GM06990 (cell line): ENCODE results near the gene HIPK3.

Source experiments
- DNase-seq: peaks from one replicate; pipeline ENCODE4 v3.0.0-alpha.2; 2011; ENCODE audit not compliant: insufficient read length; ENCODE audit errors: extremely low read depth
- H3K27me3 ChIP-seq: replicated peaks from 2 replicates; pipeline ENCODE4 v1.6.0; 2011; ENCODE audit warnings: low read length; ENCODE audit not compliant: control insufficient read depth, insufficient read depth
- H3K36me3 ChIP-seq: 2 replicates; pipeline ENCODE4 v1.5.1; 2011; ENCODE audit warnings: low read length; ENCODE audit not compliant: control insufficient read depth, insufficient read depth
- H3K4me3 ChIP-seq: replicated peaks from 2 replicates; pipeline ENCODE4 v1.5.1; 2011; ENCODE audit warnings: low read depth, mild to moderate bottlenecking, control low read depth, low read length
- TF ChIP-seq, protein P1 (sequence below): IDR thresholded peaks from 2 replicates; pipeline ENCODE4 v1.5.1; 2011; ENCODE audit warnings: low read length, control low read depth, mild to moderate bottlenecking, inconsistent platforms; ENCODE audit not compliant: insufficient read depth, poor library complexity, severe bottlenecking

The HIPK3 gene

DNA sequence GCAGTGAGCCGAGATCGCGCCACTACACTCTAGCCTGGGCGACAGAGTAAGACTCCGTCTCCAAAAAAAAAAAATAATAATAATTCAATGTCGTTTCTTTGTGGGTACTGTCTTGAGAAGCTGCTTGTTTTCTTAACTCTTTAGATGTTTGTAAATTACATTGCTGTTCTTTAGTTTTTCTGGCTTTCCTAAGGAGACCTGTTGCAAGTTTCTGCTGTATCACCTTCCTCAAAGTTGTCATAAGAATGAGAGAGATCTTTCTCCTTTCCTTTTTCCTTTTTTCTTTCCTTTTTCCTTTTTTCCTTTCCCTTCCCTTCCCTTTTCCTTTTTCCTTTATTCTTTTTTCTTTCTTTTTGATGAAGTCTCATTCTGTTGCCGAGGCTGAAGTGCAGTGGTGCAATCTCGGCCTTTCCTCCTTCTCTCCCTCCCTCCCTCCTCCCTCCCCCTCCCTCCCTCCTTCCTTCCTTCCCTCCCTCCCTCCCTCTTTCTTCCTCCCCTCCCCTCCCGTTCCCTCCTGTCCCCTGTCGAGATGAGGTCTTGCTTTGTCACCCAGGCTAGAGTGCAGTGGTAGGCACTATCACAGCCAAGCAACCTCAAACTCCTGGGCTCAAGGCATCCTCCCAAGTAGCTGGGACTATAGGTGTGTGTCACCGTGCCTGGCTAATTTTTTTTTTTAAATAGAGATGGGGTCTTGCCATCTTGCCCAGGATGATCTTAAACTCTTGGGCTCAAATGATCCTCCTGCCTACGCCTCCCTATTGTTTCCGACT lies 15.3 kb downstream of the HIPK3 start:
- TF ChIP-seq, protein P1, sequence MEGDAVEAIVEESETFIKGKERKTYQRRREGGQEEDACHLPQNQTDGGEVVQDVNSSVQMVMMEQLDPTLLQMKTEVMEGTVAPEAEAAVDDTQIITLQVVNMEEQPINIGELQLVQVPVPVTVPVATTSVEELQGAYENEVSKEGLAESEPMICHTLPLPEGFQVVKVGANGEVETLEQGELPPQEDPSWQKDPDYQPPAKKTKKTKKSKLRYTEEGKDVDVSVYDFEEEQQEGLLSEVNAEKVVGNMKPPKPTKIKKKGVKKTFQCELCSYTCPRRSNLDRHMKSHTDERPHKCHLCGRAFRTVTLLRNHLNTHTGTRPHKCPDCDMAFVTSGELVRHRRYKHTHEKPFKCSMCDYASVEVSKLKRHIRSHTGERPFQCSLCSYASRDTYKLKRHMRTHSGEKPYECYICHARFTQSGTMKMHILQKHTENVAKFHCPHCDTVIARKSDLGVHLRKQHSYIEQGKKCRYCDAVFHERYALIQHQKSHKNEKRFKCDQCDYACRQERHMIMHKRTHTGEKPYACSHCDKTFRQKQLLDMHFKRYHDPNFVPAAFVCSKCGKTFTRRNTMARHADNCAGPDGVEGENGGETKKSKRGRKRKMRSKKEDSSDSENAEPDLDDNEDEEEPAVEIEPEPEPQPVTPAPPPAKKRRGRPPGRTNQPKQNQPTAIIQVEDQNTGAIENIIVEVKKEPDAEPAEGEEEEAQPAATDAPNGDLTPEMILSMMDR: no peak
- DNase-seq: no peak
- H3K4me3 ChIP-seq: no peak overlapping the region

DNA sequence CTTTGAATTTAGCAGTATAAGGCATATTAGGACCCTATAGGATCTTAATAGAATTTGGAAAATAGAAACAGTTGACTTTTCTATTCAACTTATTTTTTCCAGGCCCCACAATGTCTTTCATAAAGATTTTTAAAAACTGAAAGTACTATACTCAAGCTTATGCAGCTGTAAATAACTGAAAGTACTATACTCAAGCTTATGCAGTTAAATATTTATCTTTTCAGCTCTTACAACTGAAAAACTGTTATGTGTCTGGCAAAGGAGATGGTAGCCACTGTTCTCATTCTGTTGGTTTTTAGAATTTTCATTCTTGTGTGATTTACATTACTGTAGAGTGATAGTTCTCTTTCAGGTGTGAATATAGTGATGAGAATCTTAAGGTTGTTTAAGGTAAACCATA lies 16.5 kb downstream of the HIPK3 start:
- no peak overlapping the region for H3K4me3 ChIP-seq
- TF ChIP-seq, protein P1: no peak
- no peaks in the 10 kb centered on the region for H3K36me3 ChIP-seq
- no peak for DNase-seq
- no peaks in the 10 kb centered on the region for H3K27me3 ChIP-seq

More for the DNA sequence above, 15.3 kb downstream of the HIPK3 start:
- Histone ChIP-seq H3K27me3 (no peaks in the 10 kb centered on the region), H3K36me3 (no peaks in the 10 kb centered on the region)

DNA sequence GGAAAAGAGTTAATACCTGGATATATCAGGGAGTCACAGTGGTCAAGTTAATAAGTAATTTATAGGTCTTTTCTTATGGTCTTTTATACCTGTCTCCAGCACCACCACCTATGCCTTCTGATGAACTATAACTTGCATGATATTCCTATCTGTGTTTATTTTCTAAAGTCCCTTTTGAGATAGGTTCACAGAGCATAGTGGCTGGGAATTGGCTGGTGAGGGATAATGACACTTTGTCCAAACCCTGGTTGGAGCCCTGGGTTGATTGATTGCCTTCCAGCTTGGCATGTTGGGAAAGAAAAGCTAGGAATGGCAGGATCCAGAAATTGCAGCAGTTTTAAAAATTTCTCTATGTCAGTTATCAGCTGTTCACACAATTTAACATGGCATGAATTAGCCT lies 23.2 kb downstream of the HIPK3 start:
- Histone ChIP-seq H3K4me3 (no peak overlapping the region), H3K36me3 (no peaks in the 10 kb centered on the region), H3K27me3 (no peaks in the 10 kb centered on the region)
- DNase-seq: no peak
- TF ChIP-seq, protein P1: no peak

DNA sequence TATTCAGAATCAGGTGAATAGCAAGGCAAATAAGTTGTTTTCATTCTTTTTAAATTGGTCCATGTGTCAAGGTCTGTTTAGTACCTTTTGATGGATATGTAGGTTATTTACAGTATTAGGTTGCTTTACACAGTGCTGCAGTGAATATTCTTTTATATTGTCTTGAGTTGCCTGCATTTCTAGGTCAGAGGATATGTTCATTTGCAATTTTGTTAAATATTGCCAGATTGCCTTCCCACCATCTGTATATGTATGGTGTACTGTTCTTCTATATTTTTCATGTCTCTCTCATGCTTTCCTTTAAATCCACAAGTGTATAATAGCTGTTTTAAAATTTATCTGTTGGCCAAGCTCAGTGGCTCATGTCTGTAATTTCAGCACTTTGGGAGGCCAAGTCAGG lies 24.6 kb downstream of the HIPK3 start:
- DNase-seq: no peak

DNA sequence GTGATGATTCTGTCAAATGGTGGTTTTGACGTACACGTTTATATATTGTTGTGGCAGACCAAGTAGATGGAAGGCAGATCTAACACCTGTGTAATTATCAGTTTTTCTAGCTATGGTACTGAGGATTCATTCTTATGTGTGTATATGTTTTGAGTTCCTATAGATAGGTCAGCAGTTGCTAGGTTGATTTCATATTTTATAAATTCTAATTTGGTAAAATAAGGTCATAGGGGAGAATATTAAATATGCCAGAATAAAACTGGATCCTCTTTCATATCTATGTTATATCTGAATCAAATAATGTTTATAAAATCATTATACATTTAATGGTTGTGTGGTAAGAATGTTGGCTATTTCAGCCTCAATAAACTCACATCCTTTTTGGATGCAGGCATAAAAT lies 27.6 kb downstream of the HIPK3 start:
- DNase-seq: no peak
- Histone ChIP-seq H3K27me3 (no peaks in the 10 kb centered on the region), H3K4me3 (no peak overlapping the region), H3K36me3 (peaks cover 3% of the 10 kb centered on the region)
- TF ChIP-seq, protein P1: no peak

More for the DNA sequence above, 24.6 kb downstream of the HIPK3 start:
- TF ChIP-seq, protein P1: no peak
- Histone ChIP-seq H3K27me3 (no peaks in the 10 kb centered on the region), H3K4me3 (no peak overlapping the region), H3K36me3 (peaks cover 3% of the 10 kb centered on the region)

DNA sequence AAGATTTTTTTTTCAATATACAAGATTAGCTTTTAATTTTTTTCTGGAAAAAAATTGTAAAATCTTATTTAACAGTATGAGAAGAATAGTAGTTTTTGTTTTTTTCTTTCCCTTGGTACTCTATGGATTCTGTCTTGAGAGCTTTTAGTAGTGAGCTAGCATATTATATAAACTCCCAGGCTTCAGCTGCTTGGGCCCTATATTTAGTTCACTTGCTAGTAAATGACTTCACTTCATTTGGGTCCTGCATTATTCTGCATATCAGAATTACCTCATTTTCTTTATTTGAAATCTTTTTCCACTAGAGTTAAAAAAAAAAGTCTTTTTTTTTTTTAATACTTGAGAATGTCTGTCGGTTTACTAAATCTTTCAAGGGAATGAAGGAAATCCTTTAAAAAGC lies 33.1 kb downstream of the HIPK3 start:
- TF ChIP-seq, protein P1: no peak
- Histone ChIP-seq H3K27me3 (no peaks in the 10 kb centered on the region), H3K4me3 (no peak overlapping the region), H3K36me3 (peaks cover 3% of the 10 kb centered on the region)
- no peak for DNase-seq
